ENCODE results near the gene GTF2A1.

DNA sequence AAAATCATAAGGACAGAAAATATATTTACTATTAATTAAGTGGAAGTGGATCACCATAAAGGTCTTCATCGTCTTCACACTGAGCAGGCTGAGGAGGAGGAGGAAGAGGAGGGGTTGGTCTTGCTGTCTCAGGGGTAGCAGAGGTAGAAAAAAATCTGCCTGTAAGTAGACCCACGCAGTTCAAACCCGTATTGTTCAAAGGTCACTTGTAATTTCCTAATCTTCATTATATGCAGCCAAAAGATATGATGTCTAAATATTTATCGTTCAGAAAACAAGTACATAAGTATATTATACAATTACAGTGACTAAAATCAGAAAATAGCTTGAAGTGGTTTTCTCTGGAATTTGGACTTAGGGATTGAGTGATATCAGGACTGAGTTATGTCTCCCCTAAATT is 72.1 kb downstream of the GTF2A1 start:
- TF ChIP-seq, protein P1, sequence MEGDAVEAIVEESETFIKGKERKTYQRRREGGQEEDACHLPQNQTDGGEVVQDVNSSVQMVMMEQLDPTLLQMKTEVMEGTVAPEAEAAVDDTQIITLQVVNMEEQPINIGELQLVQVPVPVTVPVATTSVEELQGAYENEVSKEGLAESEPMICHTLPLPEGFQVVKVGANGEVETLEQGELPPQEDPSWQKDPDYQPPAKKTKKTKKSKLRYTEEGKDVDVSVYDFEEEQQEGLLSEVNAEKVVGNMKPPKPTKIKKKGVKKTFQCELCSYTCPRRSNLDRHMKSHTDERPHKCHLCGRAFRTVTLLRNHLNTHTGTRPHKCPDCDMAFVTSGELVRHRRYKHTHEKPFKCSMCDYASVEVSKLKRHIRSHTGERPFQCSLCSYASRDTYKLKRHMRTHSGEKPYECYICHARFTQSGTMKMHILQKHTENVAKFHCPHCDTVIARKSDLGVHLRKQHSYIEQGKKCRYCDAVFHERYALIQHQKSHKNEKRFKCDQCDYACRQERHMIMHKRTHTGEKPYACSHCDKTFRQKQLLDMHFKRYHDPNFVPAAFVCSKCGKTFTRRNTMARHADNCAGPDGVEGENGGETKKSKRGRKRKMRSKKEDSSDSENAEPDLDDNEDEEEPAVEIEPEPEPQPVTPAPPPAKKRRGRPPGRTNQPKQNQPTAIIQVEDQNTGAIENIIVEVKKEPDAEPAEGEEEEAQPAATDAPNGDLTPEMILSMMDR (conservative IDR thresholded peaks at IDR 0.05; ENCODE audit: low read depth, low read length): no peak
- TF ChIP-seq EZH2phosphoT487 (IDR thresholded peaks at IDR 0.05; ENCODE audit: borderline replicate concordance, low read length): no peak
